CD4-positive, alpha-beta T cell treated with Interferon alpha-2 for 1 hour (primary cell): ENCODE measurements around the gene BRI3BP.

Experiments used
- DNase-seq, 2 donors: peaks; one replicate each; pipeline ENCODE4 v3.0.0-alpha.2; 2020 to 2022

BRI3BP gene

GRCh38 chr12:124993626-124994436 lies at the start of gene BRI3BP:
BRI3BP (plus strand) TSS chr12:124993645; CDS start chr12:124993791, 146 bp downstream.
- peak in 1 of 2 donors; percentile 18 for DNase-seq

GRCh38 chr12:124946447-124946793 lies 47.0 kb upstream of the BRI3BP start:
- DNase-seq, result no peak

- no peak for DNase-seq
Measured at GRCh38 chr12:124947013-124947412, 46.4 kb upstream of the BRI3BP start.

GRCh38 chr12:124947561-124948398 lies 45.7 kb upstream of the BRI3BP start:
- DNase-seq, result no peak

- no peak for DNase-seq
Measured at GRCh38 chr12:124949066-124949465, 44.4 kb upstream of the BRI3BP start.

GRCh38 chr12:124949779-124950728 lies 43.4 kb upstream of the BRI3BP start:
- DNase-seq, result no peak

GRCh38 chr12:124952295-124952694 lies 41.1 kb upstream of the BRI3BP start:
- DNase-seq, result no peak

GRCh38 chr12:124952801-124953200 lies 40.6 kb upstream of the BRI3BP start:
- DNase-seq, result no peak

- DNase-seq, result no peak
Measured at GRCh38 chr12:124953689-124954405, 39.6 kb upstream of the BRI3BP start.

- DNase-seq, result no peak
Measured at GRCh38 chr12:124954771-124955170, 38.7 kb upstream of the BRI3BP start.

GRCh38 chr12:124956571-124956970 lies 36.9 kb upstream of the BRI3BP start:
- DNase-seq, result no peak

- no peak for DNase-seq
Measured at GRCh38 chr12:124961055-124961454, 32.4 kb upstream of the BRI3BP start.

- DNase-seq, result no peak
Measured at GRCh38 chr12:124963211-124963610, 30.2 kb upstream of the BRI3BP start.

GRCh38 chr12:124964251-124964650 lies 29.2 kb upstream of the BRI3BP start:
- no peak for DNase-seq

GRCh38 chr12:124964836-124965462 lies 28.5 kb upstream of the BRI3BP start:
- DNase-seq, result no peak

- DNase-seq, result no peak
Measured at GRCh38 chr12:124967016-124967739, 26.3 kb upstream of the BRI3BP start.

- DNase-seq, result no peak
Measured at GRCh38 chr12:124968656-124969055, 24.8 kb upstream of the BRI3BP start.

- no peak for DNase-seq
Measured at GRCh38 chr12:124970647-124971402, 22.6 kb upstream of the BRI3BP start.

- DNase-seq, result no peak
Measured at GRCh38 chr12:124971603-124972002, 21.8 kb upstream of the BRI3BP start.

- no peak for DNase-seq
Measured at GRCh38 chr12:124972211-124972610, 21.2 kb upstream of the BRI3BP start.
